Activated CD4-positive, alpha-beta T cell treated with anti-CD3 and anti-CD28 coated beads for 36 hours (primary cell): ENCODE measurements around the gene TDRD10. TPM values are rescaled to one million over a fixed set of nuclear protein-coding genes. Genes with fewer than 3 reads are reported as not detected.

Experiments used
- ATAC-seq: fragments of 200-7000 bp; cut with Tn5 transposase; one replicate; pipeline ENCODE4 v1.10.0; 2021; ENCODE audit warnings: mild to moderate bottlenecking, moderate library complexity
- CTCF ChIA-PET: fragments of 350-600 bp; sonication (Branson Sonifier 250); formaldehyde crosslinking; loops from one replicate; lab custom pipeline; 2021; ENCODE audit warnings: antibody characterized with exemption; lab: Charles Lee
- POLR2A ChIA-PET: fragments of 350-600 bp; sonication (Branson Sonifier 250); formaldehyde crosslinking; loops from one replicate; lab custom pipeline; 2021; ENCODE audit warnings: antibody characterized with exemption, inconsistent platforms; lab: Charles Lee
- DNase-seq: peaks from one replicate; pipeline ENCODE4 v3.0.0-alpha.2; 2020
- H3K27ac Mint-ChIP-seq: one replicate; pipeline ENCODE4 v1.8.0; 2021; ENCODE audit warnings: mixed read lengths
- H3K27me3 Mint-ChIP-seq: one replicate; pipeline ENCODE4 v1.8.0; 2021; ENCODE audit warnings: mixed read lengths
- H3K36me3 Mint-ChIP-seq: one replicate; pipeline ENCODE4 v1.8.0; 2021; ENCODE audit warnings: low read depth, mixed read lengths
- H3K4me1 Mint-ChIP-seq: one replicate; pipeline ENCODE4 v1.8.0; 2021; ENCODE audit warnings: mixed read lengths
- H3K4me3 Mint-ChIP-seq: one replicate; pipeline ENCODE4 v1.8.0; 2021; ENCODE audit warnings: mild to moderate bottlenecking, moderate library complexity, mixed read lengths
- H3K9me3 Mint-ChIP-seq: one replicate; pipeline ENCODE4 v1.8.0; 2021; ENCODE audit warnings: low read depth, mixed read lengths
- intact Hi-C, 2 experiments: fragments of 100-400 bp; cut with DNase I in 1 of 2; cut with micrococcal nuclease in 1 of 2; formaldehyde crosslinking; loops; one replicate each; pipeline versions ENCODE4 v1.14.2 to v1.15.1; 2022 to 2024; cut with DNase I, micrococcal nuclease
- total RNA-seq, 2 experiments: library from RNA; stranded (reverse); gene quantifications; one replicate each; pipeline ENCODE4 v1.2.3, GENCODE V29; 2021

The TDRD10 gene, protein sequence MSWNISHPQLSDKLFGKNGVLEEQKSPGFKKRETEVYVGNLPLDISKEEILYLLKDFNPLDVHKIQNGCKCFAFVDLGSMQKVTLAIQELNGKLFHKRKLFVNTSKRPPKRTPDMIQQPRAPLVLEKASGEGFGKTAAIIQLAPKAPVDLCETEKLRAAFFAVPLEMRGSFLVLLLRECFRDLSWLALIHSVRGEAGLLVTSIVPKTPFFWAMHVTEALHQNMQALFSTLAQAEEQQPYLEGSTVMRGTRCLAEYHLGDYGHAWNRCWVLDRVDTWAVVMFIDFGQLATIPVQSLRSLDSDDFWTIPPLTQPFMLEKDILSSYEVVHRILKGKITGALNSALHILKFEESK
- not detected for total RNA-seq

DNA sequence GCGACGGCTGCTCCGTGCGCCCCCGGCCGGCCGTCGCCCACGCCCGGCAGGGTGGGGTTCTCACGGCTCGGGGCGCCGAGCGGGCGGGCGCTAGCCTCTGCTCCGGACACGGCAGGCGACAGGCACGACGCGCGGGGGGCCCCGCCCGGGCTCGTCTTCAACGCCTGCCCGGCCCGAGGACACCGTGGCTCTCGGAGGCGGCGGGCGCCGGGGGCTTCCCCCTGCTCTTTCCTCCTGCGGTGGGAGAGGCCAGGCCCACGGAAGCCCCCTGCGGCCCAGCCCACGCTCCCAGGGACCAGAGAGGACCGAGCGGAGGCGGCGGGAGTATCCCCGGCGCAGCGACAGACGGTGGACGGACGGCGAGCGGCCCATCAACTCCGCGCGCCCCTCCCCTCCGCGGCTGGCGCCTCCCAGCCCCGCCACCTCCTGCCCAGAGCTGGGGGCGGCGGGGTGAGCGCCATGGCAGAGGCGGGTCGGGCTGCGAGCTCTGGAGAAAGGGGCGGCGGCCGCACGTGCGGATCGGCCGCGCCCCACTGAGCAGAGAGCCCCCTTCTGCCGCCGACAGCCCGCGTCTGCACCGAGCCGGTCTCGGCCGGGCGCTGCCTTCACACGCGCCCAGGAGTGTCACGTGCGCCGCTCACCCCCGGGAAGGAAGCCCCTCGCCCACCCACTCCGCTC, at the start of gene TDRD10, which contains the start of gene SHE:
TSS of gene TDRD10 (plus strand) at position 154 of the 678 bp plus-strand sequence. CDS start 4,685 bp downstream, outside the sequence.
TSS of gene SHE (minus strand) at position 347 of the 678 bp plus-strand sequence. CDS start 386 bp downstream, outside the sequence.
- peaks cover 40% of the 10 kb centered on the region for H3K27me3 Mint-ChIP-seq
- H3K4me1 Mint-ChIP-seq = peaks cover 17% of the 10 kb centered on the region
- no peaks in the 10 kb centered on the region for H3K9me3 Mint-ChIP-seq
- H3K36me3 Mint-ChIP-seq = no peaks in the 10 kb centered on the region
- H3K27ac Mint-ChIP-seq = no peak within 1 kb of the TSS
- DNase-seq = peak; percentile 28
- ATAC-seq = peak; percentile 6
- CTCF ChIA-PET = interaction anchor here (0.6 kb wide), 1 partner anchor 14 kb away, joined by 3 read pairs; no protein-coding TSS in a partner anchor
- intact Hi-C loops = no loop called here
- H3K4me3 Mint-ChIP-seq = peak within 1 kb of the TSS; percentile 39
- POLR2A ChIA-PET = no interaction called here

DNA sequence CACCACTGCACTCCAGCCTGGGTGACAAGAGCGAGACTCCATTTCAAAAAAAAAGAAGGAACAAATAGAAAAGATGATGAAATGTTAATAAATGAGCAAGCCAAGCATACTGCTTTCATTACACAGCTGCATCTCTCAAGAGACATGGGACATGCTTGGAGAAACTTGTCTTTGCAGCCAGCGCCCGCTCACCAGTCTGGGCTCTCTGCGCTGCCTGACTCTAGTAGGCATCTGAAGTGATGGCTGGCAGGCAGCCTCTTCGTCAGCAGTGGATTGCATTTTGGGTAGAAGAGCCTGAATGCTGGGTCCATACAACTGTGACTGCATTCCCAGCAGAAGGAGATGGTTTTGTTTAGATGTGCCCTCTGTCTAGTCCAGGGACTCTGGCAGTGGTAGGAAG, 48.9 kb upstream of the TDRD10 start:
- Mint-ChIP-seq H3K27me3 (peaks cover 3% of the 10 kb centered on the region), H3K4me3 (no peak overlapping the region), H3K36me3 (peaks cover 50% of the 10 kb centered on the region), H3K9me3 (no peaks in the 10 kb centered on the region), H3K27ac (no peak overlapping the region), H3K4me1 (peaks cover 28% of the 10 kb centered on the region)
- DNase-seq (no peak), ATAC-seq (no peak)
- ChIA-PET POLR2A (no interaction called here), CTCF (interaction anchor here (0.6 to 1.2 kb wide), 3 partner anchors 14 to 599 kb away, joined by 3 to 4 read pairs (median 3); no protein-coding TSS in a partner anchor)
- intact Hi-C loops = no loop called here

DNA sequence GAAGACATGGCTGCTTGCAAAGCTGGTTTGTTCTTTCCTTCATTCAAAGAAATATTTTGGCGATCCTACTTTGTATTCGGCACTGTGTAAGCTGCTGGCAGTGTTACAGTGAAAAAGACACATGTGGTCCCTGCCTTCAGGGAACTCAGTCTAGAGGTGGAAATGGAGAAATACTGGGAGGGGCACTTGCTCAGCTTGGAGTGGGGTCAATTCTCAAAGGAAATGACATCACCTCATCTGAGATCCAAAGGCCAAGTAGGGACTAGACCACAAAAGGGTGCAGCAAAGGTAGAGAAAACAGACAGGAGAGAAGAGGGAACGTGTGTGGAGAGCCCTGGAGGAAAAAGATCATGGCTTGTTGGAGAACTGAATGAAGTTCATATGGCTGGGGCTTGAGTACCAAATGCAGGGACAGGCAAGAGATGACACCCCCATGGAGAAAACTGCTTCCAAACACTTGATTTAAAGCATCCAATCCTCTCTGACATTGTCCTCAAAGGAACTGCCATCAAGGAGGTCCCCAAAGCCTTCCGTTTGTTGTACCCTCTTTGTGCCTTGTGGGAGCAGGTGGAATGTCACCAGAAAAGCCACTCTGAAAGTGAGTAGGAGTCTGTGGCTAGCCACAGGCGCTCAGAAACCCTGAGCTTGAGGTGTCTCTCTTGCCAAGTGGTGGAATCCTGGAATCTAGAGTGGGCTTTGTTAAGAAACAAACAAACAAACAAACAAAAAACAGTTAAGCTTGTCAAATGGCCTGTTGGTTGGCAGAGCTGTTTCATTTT, 48.3 kb upstream of the TDRD10 start:
- peaks cover 50% of the 10 kb centered on the region for H3K36me3 Mint-ChIP-seq
- POLR2A ChIA-PET = interaction anchor here (0.7 kb wide), 1 partner anchor 35 kb away, joined by 3 read pairs; no protein-coding TSS in a partner anchor
- H3K9me3 Mint-ChIP-seq = no peaks in the 10 kb centered on the region
- H3K27me3 Mint-ChIP-seq = peaks cover 3% of the 10 kb centered on the region
- DNase-seq = peak; percentile 36
- H3K27ac Mint-ChIP-seq = no peak overlapping the region
- CTCF ChIA-PET = interaction anchor here (0.6 to 1.2 kb wide), 5 partner anchors 12 to 599 kb away, joined by 3 to 4 read pairs (median 3); no protein-coding TSS in a partner anchor
- no peak overlapping the region for H3K4me3 Mint-ChIP-seq
- intact Hi-C loops = no loop called here
- H3K4me1 Mint-ChIP-seq = peaks cover 28% of the 10 kb centered on the region
- ATAC-seq = peak; percentile 42

DNA sequence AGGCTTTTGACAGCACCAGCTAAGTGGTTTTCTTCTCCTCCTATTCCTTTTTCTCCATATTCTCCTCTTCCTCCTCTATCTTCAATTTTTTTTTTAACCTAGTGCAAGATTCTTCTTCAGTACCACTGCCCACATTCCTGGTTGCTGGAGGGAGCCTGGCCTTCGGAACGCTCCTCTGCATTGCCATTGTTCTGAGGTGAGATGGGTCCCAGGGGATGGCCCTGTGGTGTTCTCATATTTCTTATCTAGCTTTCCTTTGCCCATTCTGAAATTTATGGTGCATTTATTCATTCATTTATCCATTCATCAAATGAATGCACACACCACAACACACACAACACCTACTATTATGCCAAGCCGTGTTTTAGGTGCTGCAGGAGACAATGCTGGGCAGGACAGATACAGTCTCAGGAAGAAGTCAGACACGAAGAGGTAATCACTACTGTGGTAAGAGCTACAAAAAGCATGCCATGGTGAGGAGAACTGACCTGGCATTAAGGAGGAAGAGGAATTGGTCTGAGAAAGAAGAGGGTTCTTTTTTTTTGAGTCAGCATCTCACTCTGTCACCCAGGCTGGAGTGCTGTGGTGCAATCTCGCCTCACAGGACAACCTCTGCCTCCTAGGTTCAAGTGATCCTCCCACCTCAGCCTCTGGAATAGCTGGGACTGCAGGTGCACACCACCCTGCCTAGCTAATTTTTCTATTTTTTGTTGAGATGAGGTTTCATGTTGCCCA, 47.5 kb upstream of the TDRD10 start:
- Mint-ChIP-seq H3K27me3 (peaks cover 3% of the 10 kb centered on the region), H3K36me3 (peaks cover 49% of the 10 kb centered on the region), H3K4me3 (no peak overlapping the region), H3K9me3 (no peaks in the 10 kb centered on the region), H3K4me1 (peaks cover 28% of the 10 kb centered on the region), H3K27ac (no peak overlapping the region)
- POLR2A ChIA-PET = interaction anchor here (0.7 kb wide), 1 partner anchor 34 kb away, joined by 3 read pairs; no protein-coding TSS in a partner anchor
- no peak for DNase-seq
- CTCF ChIA-PET = interaction anchor here (1.2 kb wide), 4 partner anchors 11 to 25 kb away, joined by 3 to 4 read pairs (median 4); no protein-coding TSS in a partner anchor
- intact Hi-C loops = no loop called here
- peak; percentile 47 for ATAC-seq

DNA sequence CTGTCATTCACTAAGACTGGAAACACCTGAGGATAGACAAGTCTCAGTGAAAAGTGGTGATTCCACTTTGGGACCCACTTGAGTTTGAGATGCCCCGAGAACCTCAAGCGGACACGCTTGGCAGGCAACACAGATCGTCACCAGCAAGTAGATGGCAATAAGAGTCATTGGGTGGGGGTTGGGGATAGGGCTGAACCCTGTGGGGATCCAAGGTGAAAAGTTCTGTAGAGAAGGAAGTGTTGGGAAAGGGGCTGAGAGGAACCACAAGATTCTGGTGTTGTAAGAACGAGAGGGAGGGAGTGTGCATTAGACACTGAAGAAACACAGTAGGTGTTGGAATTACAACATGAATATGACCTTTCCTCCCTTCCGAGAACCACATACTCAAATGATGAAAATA, 45.4 kb upstream of the TDRD10 start:
- intact Hi-C loops = no loop called here
- POLR2A ChIA-PET = no interaction called here

DNA sequence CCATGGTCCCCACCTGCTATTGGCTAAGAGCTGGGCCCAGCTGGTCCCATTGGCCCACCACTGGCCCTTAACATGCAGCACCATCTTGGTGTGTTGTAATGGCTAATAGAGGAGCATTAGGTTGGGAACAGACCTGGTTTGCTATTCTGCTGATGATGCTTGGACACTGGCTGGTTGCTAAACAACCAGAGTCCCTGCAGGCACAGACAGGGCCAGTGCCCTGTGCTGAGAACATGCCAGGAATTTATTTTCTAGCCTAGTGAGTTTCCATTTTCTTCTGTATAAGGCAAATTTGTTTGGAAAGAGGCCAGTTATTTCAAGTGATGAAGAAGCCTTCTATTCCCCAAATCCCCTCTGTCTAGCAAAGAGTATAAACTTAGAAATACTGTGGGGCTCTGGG, 42.9 kb upstream of the TDRD10 start:
- no peak for ATAC-seq
- Mint-ChIP-seq H3K36me3 (peaks cover 24% of the 10 kb centered on the region), H3K4me3 (no peak overlapping the region), H3K27ac (no peak overlapping the region), H3K27me3 (no peaks in the 10 kb centered on the region), H3K4me1 (peaks cover 47% of the 10 kb centered on the region), H3K9me3 (no peaks in the 10 kb centered on the region)
- POLR2A ChIA-PET = no interaction called here
- CTCF ChIA-PET = interaction anchor here (0.5 to 0.9 kb wide), 2 partner anchors 20 to 55 kb away, joined by 3 to 4 read pairs; no protein-coding TSS in a partner anchor
- intact Hi-C loops = no loop called here
- DNase-seq = no peak

More for the DNA sequence above, 45.4 kb upstream of the TDRD10 start:
- Mint-ChIP-seq H3K36me3 (peaks cover 40% of the 10 kb centered on the region), H3K9me3 (no peaks in the 10 kb centered on the region), H3K4me1 (peaks cover 46% of the 10 kb centered on the region), H3K27me3 (peaks cover 3% of the 10 kb centered on the region), H3K27ac (no peak overlapping the region), H3K4me3 (no peak overlapping the region)
- DNase-seq = no peak
- ATAC-seq = no peak
- CTCF ChIA-PET = interaction anchor here (0.7 kb wide), 1 partner anchor 14 kb away, joined by 3 read pairs; no protein-coding TSS in a partner anchor

DNA sequence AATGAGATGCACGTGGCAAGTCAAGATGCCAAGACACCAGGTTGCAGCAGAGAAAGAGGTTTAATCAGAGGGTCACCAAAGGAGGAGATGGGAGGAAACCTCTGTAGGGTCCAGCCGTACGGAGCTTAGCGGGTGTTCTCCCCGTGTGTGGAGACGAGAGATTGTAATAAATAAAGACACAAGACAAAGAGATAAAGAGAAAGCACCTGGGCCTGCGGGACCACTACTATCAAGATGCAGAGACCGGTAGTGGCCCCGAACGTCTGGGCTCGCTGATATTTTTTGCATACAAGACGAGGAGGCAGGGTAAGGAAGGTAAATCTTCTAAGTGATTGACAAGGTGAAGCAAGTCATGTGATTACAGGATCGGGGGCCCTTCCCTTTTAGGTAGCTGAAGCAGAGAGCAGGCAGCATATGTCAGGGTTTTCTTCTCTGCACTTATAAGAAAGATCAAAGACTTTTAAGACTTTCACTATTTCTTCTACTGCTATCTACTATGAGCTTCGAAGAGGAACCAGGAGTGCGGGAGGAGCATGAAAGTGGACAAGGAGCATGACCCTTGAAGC, 41.2 kb upstream of the TDRD10 start:
- POLR2A ChIA-PET = no interaction called here
- Mint-ChIP-seq H3K4me1 (peaks cover 55% of the 10 kb centered on the region), H3K4me3 (peak overlapping the region; percentile 4), H3K27ac (peak overlapping the region; percentile 55), H3K36me3 (peaks cover 23% of the 10 kb centered on the region), H3K27me3 (no peaks in the 10 kb centered on the region), H3K9me3 (no peaks in the 10 kb centered on the region)
- CTCF ChIA-PET = interaction anchor here (1.0 to 1.4 kb wide), 5 partner anchors 16 to 126 kb away, joined by 3 to 6 read pairs (median 4); no protein-coding TSS in a partner anchor
- ATAC-seq (no peak), DNase-seq (no peak)
- intact Hi-C loops = no loop called here

DNA sequence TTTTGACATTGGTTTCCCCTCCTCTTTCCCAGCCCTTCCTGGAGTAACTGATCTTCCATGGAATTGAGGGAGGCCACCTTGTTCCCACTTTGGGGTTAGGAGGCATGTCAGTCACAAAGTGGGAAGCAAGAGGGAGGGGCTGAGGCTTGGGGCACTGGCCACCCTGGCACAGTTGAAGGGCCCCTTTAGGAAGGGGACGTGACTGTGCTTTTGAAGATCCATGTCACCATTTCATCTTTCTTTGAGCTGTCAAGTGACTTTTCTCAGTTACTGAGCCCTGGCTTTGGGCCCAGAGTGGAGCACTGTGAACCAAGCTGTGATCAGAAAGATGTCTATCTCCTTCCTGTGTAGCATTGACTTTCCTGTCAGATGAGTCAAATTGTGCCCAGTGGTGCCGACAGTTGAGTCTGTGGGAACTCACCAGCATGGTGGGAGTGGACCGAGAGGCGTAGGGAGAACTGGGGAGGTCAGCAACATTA, 38.5 kb upstream of the TDRD10 start:
- DNase-seq (peak; percentile 86), ATAC-seq (peak; percentile 87)
- Mint-ChIP-seq H3K4me3 (peak overlapping the region; percentile 34), H3K36me3 (peaks cover 11% of the 10 kb centered on the region), H3K27me3 (no peaks in the 10 kb centered on the region), H3K4me1 (peaks cover 83% of the 10 kb centered on the region), H3K27ac (peak overlapping the region; percentile 76), H3K9me3 (no peaks in the 10 kb centered on the region)
- intact Hi-C loops = loop anchor here (1.0 to 2.0 kb wide), 5 partner anchors 23 to 110 kb away; no protein-coding TSS in a partner anchor
- ChIA-PET CTCF (interaction anchor here (0.7 to 1.5 kb wide), 10 partner anchors 15 to 1274 kb away, joined by 3 to 6 read pairs (median 4); no protein-coding TSS in a partner anchor), POLR2A (interaction anchor here (0.5 to 0.9 kb wide), 7 partner anchors 24 to 764 kb away, joined by 3 to 5 read pairs (median 3); no protein-coding TSS in a partner anchor)

DNA sequence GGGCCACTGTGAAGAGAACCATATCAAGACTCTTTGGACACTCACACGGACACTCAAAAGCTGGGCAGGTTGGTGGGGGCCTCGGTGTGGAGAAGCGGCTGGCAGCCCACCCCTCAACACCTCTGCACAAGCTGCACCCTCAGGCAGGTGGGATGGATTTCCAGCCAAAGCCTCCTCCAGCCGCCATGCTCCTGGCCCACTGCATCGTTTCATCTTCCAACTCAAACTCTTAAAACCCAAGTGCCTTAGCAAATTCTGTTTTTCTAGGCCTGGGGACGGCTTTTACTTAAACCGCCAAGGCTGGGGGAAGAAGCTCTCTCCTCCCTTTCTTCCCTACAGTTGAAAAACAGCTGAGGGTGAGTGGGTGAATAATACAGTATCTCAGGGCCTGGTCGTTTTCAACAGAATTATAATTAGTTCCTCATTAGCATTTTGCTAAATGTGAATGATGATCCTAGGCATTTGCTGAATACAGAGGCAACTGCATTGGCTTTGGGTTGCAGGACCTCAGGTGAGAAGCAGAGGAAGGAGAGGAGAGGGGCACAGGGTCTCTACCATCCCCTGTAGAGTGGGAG, 36.3 kb upstream of the TDRD10 start:
- Mint-ChIP-seq H3K4me3 (no peak overlapping the region), H3K36me3 (peaks cover 11% of the 10 kb centered on the region), H3K4me1 (peaks cover 77% of the 10 kb centered on the region), H3K9me3 (no peaks in the 10 kb centered on the region), H3K27ac (peak overlapping the region; percentile 40), H3K27me3 (no peaks in the 10 kb centered on the region)
- intact Hi-C loops = no loop called here
- ATAC-seq (no peak), DNase-seq (no peak)
- ChIA-PET POLR2A (interaction anchor here (0.8 kb wide), 1 partner anchor 26 kb away, joined by 7 read pairs; no protein-coding TSS in a partner anchor), CTCF (interaction anchor here (0.7 to 2.2 kb wide), 15 partner anchors 10 to 192 kb away, joined by 3 to 21 read pairs (median 3); no protein-coding TSS in a partner anchor)
